IMR-90 (cell line): ENCODE data around the gene TBC1D17. TPM values are rescaled to one million over a fixed set of nuclear protein-coding genes. Genes with fewer than 3 reads are reported as not detected.

Source experiments
- ATAC-seq: fragments of 200-7000 bp; cut with Tn5 transposase; 2 replicates; pipeline ENCODE4 v1.9.1; 2020; ENCODE audit warnings: low read depth, mild to moderate bottlenecking, moderate library complexity
- BruUV-seq: library from RNA; stranded (reverse); fragments of 400-500 nt; replicated peaks from 2 replicates; lab custom pipeline; 2021; lab: Mats Ljungman, UMichigan
- CTCF ChIA-PET: fragments of 300-600 bp; formaldehyde crosslinking; extraction: SDS; loops from one replicate; lab custom pipeline; 2021; ENCODE audit warnings: antibody characterized with exemption; lab: Yijun Ruan, JAX
- POLR2A ChIA-PET: fragments of 300-600 bp; sonication (Branson Sonifier 250); formaldehyde crosslinking; loops from one replicate; lab custom pipeline; 2022; ENCODE audit warnings: antibody characterized with exemption; ENCODE audit not compliant: unreplicated experiment; lab: Charles Lee
- DNase-seq: peaks from one replicate; pipeline ENCODE4 v3.0.0; 2013
- H2AFZ ChIP-seq: replicated peaks from 2 replicates; pipeline ENCODE3; 2013; ENCODE audit warnings: low read length, mild to moderate bottlenecking; ENCODE audit not compliant: poor library complexity
- H2AK5ac ChIP-seq: 2 replicates; pipeline ENCODE4 v1.6.1; 2013; ENCODE audit warnings: low read depth, low read length, inconsistent platforms
- H2AK9ac ChIP-seq: replicated peaks from 2 replicates; pipeline ENCODE3; 2013; ENCODE audit warnings: mild to moderate bottlenecking, low read depth, low read length, moderate library complexity; ENCODE audit not compliant: poor library complexity
- H2BK120ac ChIP-seq: 2 replicates; pipeline ENCODE4 v1.6.1; 2013; ENCODE audit warnings: low read depth, low read length, inconsistent platforms
- H2BK15ac ChIP-seq: 3 replicates; pipeline ENCODE4 v1.6.1; 2013; ENCODE audit warnings: low read depth, low read length, inconsistent platforms
- H2BK20ac ChIP-seq: 2 replicates; pipeline ENCODE4 v1.6.1; 2013; ENCODE audit warnings: low read depth, mild to moderate bottlenecking, inconsistent platforms, low read length, moderate library complexity
- H2BK5ac ChIP-seq: 2 replicates; pipeline ENCODE4 v1.6.1; 2013; ENCODE audit warnings: mild to moderate bottlenecking, low read depth, low read length, inconsistent platforms; ENCODE audit not compliant: poor library complexity, severe bottlenecking
- H3K14ac ChIP-seq: replicated peaks from 2 replicates; pipeline ENCODE4 v1.6.1; 2013; ENCODE audit warnings: low read depth, low read length, inconsistent platforms
- H3K18ac ChIP-seq: 2 replicates; pipeline ENCODE4 v1.6.1; 2013; ENCODE audit warnings: low read depth, low read length, control low read depth
- H3K23ac ChIP-seq: 2 replicates; pipeline ENCODE4 v1.6.1; 2013; ENCODE audit warnings: low read depth, low read length, inconsistent platforms
- H3K27ac ChIP-seq: 2 replicates; pipeline ENCODE4 v1.5.1; 2013; ENCODE audit warnings: mild to moderate bottlenecking, control low read depth, low read length; ENCODE audit not compliant: insufficient read depth
- H3K27me3 ChIP-seq: 2 replicates; pipeline ENCODE4 v1.6.1; 2013; ENCODE audit warnings: low read length; ENCODE audit not compliant: control insufficient read depth, insufficient read depth
- H3K36me3 ChIP-seq: 2 replicates; pipeline ENCODE4 v1.6.1; 2013; ENCODE audit warnings: low read length, mixed read lengths; ENCODE audit not compliant: control insufficient read depth, insufficient read depth
- H3K4ac ChIP-seq: 2 replicates; pipeline ENCODE4 v1.6.1; 2013; ENCODE audit warnings: low read depth, low read length, inconsistent platforms
- H3K4me1 ChIP-seq: 2 replicates; pipeline ENCODE4 v1.6.1; 2013; ENCODE audit warnings: low read length, mixed read lengths; ENCODE audit not compliant: control insufficient read depth, insufficient read depth
- H3K4me2 ChIP-seq: 2 replicates; pipeline ENCODE4 v1.6.1; 2013; ENCODE audit warnings: low read depth, mild to moderate bottlenecking, control low read depth, low read length, moderate library complexity
- H3K4me3 ChIP-seq: 2 replicates; pipeline ENCODE4 v1.5.1; 2013; ENCODE audit warnings: low read depth, mild to moderate bottlenecking, control low read depth, low read length, moderate library complexity; ENCODE audit not compliant: insufficient read depth
- H3K56ac ChIP-seq: 2 replicates; pipeline ENCODE4 v1.6.1; 2013; ENCODE audit warnings: low read length, inconsistent platforms; ENCODE audit not compliant: insufficient read depth; ENCODE audit errors: extremely low read depth
- H3K79me1 ChIP-seq, 2 experiments: 2 replicates each; pipeline ENCODE4 v1.6.1; 2013; ENCODE audit warnings: low read length in 2 of 2, inconsistent platforms in 1 of 2, low read depth in 1 of 2
- H3K9ac ChIP-seq: 2 replicates; pipeline ENCODE4 v1.6.1; 2013; ENCODE audit warnings: low read depth, low read length, control low read depth
- H3K9me1 ChIP-seq: 2 replicates; pipeline ENCODE4 v1.6.1; 2013; ENCODE audit warnings: low read length, inconsistent platforms; ENCODE audit not compliant: insufficient read depth
- H3K9me3 ChIP-seq: 2 replicates; pipeline ENCODE4 v1.6.1; 2013; ENCODE audit warnings: low read length; ENCODE audit not compliant: control insufficient read depth, insufficient read depth
- H4K20me1 ChIP-seq: 2 replicates; pipeline ENCODE4 v1.6.1; 2013; ENCODE audit warnings: low read length, inconsistent platforms; ENCODE audit not compliant: insufficient read depth
- H4K5ac ChIP-seq: 2 replicates; pipeline ENCODE4 v1.6.1; 2013; ENCODE audit warnings: mild to moderate bottlenecking, low read depth, low read length, control low read depth
- H4K8ac ChIP-seq, 2 experiments: 2 replicates each; pipeline ENCODE4 v1.6.1; 2013; ENCODE audit warnings: low read depth in 2 of 2, low read length in 2 of 2, control low read depth in 1 of 2, inconsistent platforms in 1 of 2
- H4K91ac ChIP-seq: 2 replicates; pipeline ENCODE4 v1.6.1; 2013; ENCODE audit warnings: low read depth, low read length, inconsistent platforms; ENCODE audit not compliant: insufficient read depth
- FOS ChIP-seq: fragments of 150-350 bp; IDR thresholded peaks from 2 replicates; pipeline ENCODE4 v1.6.1; 2016; ENCODE audit warnings: low read depth, low read length
- WGBS, 2 experiments: methylation state at CpG; one replicate each; pipeline versions ENCODE4 v1.1.5 to v1.1.7; 2013; ENCODE audit warnings: missing lambda C conversion rate in 2 of 2; ENCODE audit not compliant: insufficient read length in 1 of 2; ENCODE audit errors: extremely low coverage in 2 of 2; 5-methylcytosine and 5-hydroxymethylcytosine counted together
- dilution Hi-C: fragments of 300-500 bp; cut with HindIII; formaldehyde crosslinking; loops from one replicate; pipeline ENCODE4 v1.14.3; 2018; ENCODE audit warnings: low sequenced_read_pairs; ENCODE audit not compliant: unreplicated experiment
- in situ Hi-C: fragments of 300-500 bp; cut with MboI; formaldehyde crosslinking; loops from 3 replicates; pipeline ENCODE4 v1.14.3; 2019; ENCODE audit warnings: low sequenced_read_pairs, inconsistent platforms, mixed read lengths
- intact Hi-C: fragments of 100-400 bp; cut with micrococcal nuclease; formaldehyde crosslinking; loops from 2 replicates; pipeline ENCODE4 v1.10.0; 2022
- polyA plus RNA-seq, 3 experiments: library from polyadenylated mRNA; depleted of rRNA; stranded (reverse); fragments of >200 nt; gene quantifications; 2 replicates each; pipeline ENCODE4 v1.2.3, GENCODE V29; 2012; ENCODE audit warnings: low replicate concordance in 1 of 3
- total RNA-seq: library from RNA; depleted of rRNA; stranded (reverse); fragments of >200 nt; gene quantifications from 2 replicates; pipeline ENCODE4 v1.2.3, GENCODE V29; 2012
- TF ChIP-seq, protein P1 (sequence below): conservative IDR thresholded peaks from 2 replicates; pipeline ENCODE4 v1.5.1; 2012; ENCODE audit warnings: mild to moderate bottlenecking, low read depth, low read length, improper control_type of control experiment

Gene TBC1D17
- total and polyA plus RNA-seq, 2 of the 4 experiments (the other 2 are of a cell fraction): 1.1 to 27.8 TPM

DNA sequence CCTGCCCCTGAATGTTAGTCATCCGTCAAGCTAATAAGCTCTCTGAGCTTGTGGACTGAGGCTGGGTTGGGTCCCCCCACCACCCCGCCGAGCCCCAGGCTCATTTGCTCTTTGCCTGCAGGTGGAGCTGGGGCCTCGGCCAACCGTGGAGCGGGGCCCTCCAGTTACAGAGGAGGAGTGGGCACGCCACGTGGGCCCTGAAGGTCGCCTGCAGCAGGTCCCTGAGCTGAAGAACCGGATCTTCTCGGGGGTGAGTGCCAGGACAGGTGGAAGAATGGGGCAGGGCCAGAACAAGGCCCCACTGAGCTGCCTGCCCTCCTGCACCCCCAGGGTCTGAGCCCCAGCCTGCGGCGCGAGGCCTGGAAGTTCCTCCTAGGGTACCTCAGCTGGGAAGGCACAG, 5.1 kb downstream of the TBC1D17 start:
- CTCF ChIA-PET: no interaction called here
- BruUV-seq: no TSS peak

More for the DNA sequence above, 5.1 kb downstream of the TBC1D17 start:
- no peak overlapping the region for H4K8ac ChIP-seq
- H3K27me3 ChIP-seq: no peaks in the 10 kb centered on the region
- H3K27ac ChIP-seq: no peak overlapping the region
- H3K18ac ChIP-seq: no peak overlapping the region
- no peak overlapping the region for H2BK15ac ChIP-seq
- no peak overlapping the region for H2AK9ac ChIP-seq
- no peak for TF ChIP-seq FOS
- TF ChIP-seq, protein P1, sequence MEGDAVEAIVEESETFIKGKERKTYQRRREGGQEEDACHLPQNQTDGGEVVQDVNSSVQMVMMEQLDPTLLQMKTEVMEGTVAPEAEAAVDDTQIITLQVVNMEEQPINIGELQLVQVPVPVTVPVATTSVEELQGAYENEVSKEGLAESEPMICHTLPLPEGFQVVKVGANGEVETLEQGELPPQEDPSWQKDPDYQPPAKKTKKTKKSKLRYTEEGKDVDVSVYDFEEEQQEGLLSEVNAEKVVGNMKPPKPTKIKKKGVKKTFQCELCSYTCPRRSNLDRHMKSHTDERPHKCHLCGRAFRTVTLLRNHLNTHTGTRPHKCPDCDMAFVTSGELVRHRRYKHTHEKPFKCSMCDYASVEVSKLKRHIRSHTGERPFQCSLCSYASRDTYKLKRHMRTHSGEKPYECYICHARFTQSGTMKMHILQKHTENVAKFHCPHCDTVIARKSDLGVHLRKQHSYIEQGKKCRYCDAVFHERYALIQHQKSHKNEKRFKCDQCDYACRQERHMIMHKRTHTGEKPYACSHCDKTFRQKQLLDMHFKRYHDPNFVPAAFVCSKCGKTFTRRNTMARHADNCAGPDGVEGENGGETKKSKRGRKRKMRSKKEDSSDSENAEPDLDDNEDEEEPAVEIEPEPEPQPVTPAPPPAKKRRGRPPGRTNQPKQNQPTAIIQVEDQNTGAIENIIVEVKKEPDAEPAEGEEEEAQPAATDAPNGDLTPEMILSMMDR: no peak
- H2AK5ac ChIP-seq: no peak overlapping the region
- H3K4me1 ChIP-seq: peaks cover 4% of the 10 kb centered on the region
- 90% methylated on average over 7 of the region's 14 CpGs; no CpG with 5 or more reads in 1 of the 2 experiments for WGBS, 2 experiments
- no peak overlapping the region for H3K23ac ChIP-seq
- H3K56ac ChIP-seq: no peak overlapping the region
- H3K14ac ChIP-seq: no peak overlapping the region
- no peak overlapping the region for H3K4ac ChIP-seq
- H4K91ac ChIP-seq: no peak overlapping the region
- H3K4me3 ChIP-seq: no peak overlapping the region
- peaks cover 61% of the 10 kb centered on the region for H3K36me3 ChIP-seq
- no peak for ATAC-seq
- no peak overlapping the region for H2BK120ac ChIP-seq
- H2BK20ac ChIP-seq: no peak overlapping the region
- DNase-seq: no peak
- in situ Hi-C loops: no loop called here
- H4K5ac ChIP-seq: no peak overlapping the region
- intact Hi-C loops: no loop called here
- H3K9me1 ChIP-seq: peaks cover 6% of the 10 kb centered on the region; the same call in 1 of the 2 replicates
- POLR2A ChIA-PET: no interaction called here
- H3K4me2 ChIP-seq: no peak overlapping the region
- no peak overlapping the region for H3K9ac ChIP-seq
- H2BK5ac ChIP-seq: no peak overlapping the region
- no peak overlapping the region for H2AFZ ChIP-seq
- H3K79me1 ChIP-seq: peaks cover 14 to 28% of the 10 kb centered on the region in 2 experiments; a peak in 3 of 4 replicates
- dilution Hi-C loops: no loop called here
- no peaks in the 10 kb centered on the region; the same call in 1 of the 2 replicates for H4K20me1 ChIP-seq
- peaks cover 6% of the 10 kb centered on the region; the same call in 1 of the 2 replicates for H3K9me3 ChIP-seq
